Measurements from ENCODE around the gene GALNTL6.

GALNTL6 gene

GRCh38 chr4:172596206-172596605 is 783.0 kb downstream of the GALNTL6 start:
- DNase-seq, result no peak

DNA sequence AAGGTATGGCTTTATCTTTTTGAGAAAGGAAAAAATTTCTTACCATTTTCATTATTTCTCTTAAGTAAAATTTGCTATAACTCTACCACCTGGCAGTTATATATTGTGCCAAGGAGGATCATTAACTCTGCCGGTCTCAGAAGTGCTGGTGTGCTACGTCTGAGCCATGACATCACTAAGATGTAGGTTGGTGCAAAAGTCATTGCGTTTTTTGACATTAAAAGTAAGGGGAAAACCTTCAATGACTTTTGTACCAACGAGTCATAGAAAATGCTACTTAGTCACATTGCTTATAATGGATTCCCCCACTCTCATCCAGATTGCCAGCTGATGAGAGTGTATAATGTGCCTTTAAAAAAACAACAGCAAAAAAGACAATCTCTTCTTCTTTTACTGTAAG is 786.4 kb downstream of the GALNTL6 start:
- no peak for DNase-seq

DNA sequence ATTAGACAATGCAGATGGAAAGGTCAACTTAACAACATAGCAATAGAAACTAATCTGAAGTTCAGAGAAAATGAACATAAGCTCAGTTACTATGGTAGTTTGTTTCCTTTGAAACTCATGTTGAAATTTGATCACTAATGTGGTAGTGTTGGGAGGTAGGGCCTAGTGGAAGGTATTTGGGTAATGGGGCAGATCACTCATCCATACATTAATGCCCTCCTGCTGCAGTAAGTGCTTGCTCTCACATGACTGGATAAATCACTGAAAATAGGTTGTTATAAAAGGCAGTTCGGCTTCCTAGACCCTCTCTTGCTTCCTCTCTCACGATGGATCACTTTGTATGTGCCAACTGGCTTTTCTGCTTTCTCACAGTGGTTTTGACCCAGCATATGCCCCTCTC is 788.0 kb downstream of the GALNTL6 start:
- DNase-seq, result peak; percentile 67

DNA sequence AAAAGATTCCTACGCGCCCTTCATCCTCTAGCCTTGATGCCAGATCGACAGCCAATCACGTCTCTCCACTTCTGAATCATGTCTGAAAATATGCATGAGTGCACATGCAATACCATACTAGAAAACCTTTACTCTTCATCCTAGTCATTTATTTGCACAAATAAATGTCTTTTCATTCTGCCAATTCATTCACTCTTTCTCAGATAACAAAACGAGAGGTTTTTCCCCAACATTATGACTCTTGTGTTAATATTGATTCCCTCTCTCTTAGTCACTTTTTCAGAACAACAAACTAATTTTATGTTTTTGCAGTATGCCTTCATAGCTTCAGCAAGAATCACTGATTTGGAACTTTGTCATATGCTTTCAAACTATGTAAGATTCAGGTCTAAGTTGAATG is 806.0 kb downstream of the GALNTL6 start:
- DNase-seq, result no peak

DNA sequence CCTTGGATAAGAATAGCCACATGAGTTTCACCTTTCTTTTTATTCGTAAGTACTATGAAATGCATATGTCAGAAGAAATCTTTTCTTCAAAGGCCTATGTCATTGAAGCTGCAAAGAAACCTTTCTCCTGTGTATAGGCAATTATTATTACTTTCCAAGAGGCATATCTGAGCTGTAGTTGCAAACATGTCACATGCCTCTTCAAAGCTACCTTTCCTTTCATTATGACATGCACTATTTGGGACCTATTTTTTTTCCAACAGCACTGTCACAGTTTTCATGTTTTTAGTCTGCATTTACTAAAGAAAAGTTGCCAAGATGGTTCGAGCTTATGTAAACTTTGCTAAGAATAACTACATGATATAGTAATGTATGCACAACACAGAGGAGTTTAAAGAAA is 806.6 kb downstream of the GALNTL6 start:
- DNase-seq, result no peak

DNA sequence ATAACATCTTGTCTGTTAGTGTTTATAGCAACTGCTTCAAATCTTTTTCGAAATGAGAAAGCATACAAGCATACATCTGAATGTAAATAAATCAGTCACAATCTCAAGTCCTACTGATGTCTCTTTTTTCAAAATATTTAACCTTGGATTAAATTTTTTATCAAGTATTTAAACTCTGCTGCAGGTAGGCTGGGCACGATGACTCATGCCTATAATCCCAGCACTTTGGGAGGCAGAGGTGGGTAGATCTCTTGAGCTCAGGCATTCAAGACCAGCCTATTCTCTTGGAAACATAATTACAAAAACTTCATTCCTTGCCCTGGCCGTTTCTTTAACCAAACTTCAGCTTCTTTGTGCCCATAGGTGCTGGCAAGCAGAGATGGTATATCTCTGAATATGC is 815.1 kb downstream of the GALNTL6 start:
- DNase-seq, result no peak

DNA sequence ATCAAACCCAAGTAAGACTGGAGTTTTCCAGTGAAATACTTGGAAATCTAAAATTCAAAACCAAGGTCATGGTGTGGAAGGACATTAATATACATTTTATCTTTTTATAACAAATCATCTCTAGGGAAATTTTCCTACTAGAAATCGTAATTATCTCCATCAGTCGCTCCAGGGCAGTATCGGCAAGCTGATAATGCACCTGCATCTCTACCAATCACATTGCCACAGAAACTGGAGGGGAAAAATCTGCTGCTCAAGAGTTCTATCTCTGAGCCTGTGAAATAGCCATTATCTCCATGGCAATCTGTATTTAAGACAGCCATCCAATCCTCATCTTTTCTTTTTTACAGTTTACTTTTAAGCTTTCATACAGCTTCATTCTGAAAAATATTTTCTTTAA is 817.1 kb downstream of the GALNTL6 start:
- DNase-seq, result no peak

DNA sequence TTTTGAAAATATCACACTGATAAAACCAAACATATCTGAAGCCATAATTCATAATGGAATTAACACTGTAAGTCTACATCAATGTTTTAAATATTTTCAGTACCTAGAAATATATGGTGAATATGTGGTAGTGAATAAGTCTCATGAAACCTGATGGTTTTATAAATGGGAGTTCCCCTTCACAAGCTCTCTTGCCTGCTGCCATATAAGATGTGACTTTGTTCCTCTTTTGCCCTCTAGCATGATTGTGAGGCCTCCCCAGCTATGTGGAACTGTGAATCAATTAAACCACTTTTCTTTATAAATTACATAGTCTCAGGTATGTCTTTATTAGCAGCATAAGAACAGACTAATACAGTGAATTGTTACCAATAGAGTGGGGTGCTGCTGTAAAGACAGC is 818.6 kb downstream of the GALNTL6 start:
- DNase-seq, result no peak

GRCh38 chr4:172648471-172648870 is 835.3 kb downstream of the GALNTL6 start:
- DNase-seq, result no peak

- no peak for DNase-seq
Measured at GRCh38 chr4:172649143-172649542, 835.9 kb downstream of the GALNTL6 start.

- no peak for DNase-seq
Measured at GRCh38 chr4:172650758-172651530, 837.7 kb downstream of the GALNTL6 start.

DNA sequence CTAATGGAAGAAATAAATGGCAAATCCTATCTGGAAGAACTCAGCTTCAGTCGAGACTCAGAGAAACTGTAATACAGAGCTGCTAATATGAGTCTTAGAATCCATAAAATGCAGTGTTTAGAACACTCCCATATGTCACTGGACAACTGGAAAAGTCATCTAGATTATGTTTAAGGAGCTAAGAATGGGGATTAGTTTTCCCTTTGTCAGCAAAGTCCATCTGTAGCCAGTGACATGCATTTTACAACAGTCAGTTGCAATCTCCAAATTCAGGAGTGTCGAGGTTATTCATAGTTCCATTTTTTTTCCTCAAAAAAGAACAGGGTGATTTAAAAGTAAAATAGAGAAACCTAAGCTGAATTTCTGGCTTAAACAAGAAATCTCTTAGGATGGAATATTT is 838.8 kb downstream of the GALNTL6 start:
- DNase-seq, result no peak

- DNase-seq, result no peak
Measured at GRCh38 chr4:172652369-172652768, 839.2 kb downstream of the GALNTL6 start.

DNA sequence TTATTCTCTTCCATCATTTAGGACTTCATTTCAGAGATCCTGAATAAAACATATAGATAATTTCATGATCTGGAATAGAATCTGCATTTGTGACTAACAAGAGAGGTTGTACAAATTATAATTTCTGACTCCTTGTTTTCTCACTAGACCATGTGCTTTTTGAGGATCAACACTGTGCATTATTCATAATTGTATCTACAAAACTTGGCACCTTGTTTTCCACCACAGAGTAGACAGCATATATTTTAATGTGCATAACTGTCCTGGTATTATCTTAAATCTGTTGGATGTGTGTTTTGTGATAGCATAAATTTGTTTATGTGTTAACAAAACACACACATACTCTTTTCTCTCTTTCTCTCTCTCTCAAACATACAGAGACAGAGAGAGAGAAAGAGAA is 840.5 kb downstream of the GALNTL6 start:
- no peak for DNase-seq

DNA sequence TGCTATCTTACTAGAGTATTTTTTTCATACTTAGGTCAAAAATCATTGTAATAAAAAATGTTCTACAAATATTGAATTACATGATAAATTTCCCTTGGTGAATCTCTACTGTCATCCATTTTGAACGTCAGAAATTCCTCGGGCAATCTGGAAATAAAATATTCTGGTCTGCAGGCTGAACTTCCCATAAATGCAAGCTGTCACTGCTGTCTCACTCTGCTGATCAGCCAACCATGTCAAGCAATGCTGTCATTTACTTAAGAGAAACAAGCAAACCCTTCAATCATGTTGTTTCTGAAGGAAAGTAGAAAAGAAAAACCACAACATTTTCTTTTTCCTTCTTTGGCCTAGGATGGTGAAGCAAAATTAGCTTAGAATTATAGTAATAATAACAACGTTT is 841.3 kb downstream of the GALNTL6 start:
- DNase-seq, result peak; percentile 1

GRCh38 chr4:172656055-172656454 is 842.9 kb downstream of the GALNTL6 start:
- no peak for DNase-seq

DNA sequence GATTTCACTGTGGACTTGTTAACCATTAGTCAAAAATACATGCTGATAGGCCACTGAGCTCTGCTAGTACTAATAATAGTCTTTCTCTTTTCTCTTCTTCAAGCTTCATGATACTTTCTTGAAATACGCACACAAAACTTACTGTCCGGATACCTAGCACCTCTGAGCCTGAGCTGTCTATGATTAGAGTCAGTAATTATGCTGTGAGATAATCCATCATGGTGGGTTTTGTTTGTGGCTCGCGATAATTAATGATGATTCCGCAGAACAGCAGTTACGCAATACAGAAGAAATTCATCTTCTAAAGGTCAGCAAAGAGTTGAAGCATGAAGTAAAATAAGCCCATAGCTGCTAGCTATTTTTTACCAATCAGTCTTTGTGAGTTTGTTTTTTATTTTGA is 843.9 kb downstream of the GALNTL6 start:
- no peak for DNase-seq

DNA sequence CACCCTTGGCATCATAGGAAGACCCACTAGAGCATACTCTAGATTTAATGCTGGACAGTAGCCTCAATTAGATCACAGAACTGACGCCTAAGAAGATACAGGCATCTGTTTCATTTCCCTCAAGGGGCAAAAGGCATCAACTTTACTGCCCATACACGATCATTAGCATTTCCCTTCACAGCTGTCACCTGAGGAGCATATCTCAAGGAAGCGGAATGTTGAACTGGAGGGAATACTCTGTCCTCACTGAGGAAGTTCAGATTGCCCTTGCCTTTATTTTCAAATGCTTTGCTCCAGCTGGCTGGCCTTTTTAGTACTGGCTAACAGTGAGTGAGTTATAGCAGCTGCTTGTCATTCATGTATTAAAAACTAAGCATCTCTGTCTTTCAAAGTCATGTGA is 847.0 kb downstream of the GALNTL6 start:
- no peak for DNase-seq

GRCh38 chr4:172662113-172662512 is 848.9 kb downstream of the GALNTL6 start:
- no peak for DNase-seq

- no peak for DNase-seq
Measured at GRCh38 chr4:172666711-172667368, 853.6 kb downstream of the GALNTL6 start.

GRCh38 chr4:172674811-172675210 is 861.6 kb downstream of the GALNTL6 start:
- DNase-seq, result no peak

GRCh38 chr4:172675232-172675631 is 862.0 kb downstream of the GALNTL6 start:
- DNase-seq, result no peak

GRCh38 chr4:172680691-172681090 is 867.5 kb downstream of the GALNTL6 start:
- no peak for DNase-seq

GRCh38 chr4:172683021-172683420 is 869.8 kb downstream of the GALNTL6 start:
- no peak for DNase-seq

- DNase-seq, result peak; percentile 53
Measured at GRCh38 chr4:172686021-172686420, 872.8 kb downstream of the GALNTL6 start.
